Activated CD8-positive, alpha-beta memory T cell treated with anti-CD3 and anti-CD28 coated beads, Interleukin-2, amount 50 U/mL, for 24 hours (primary cell): ENCODE measurements around the gene TBP.

ENCODE experiments used
- DNase-seq: peaks from one replicate; pipeline ENCODE4 v3.0.0-alpha.2; 2020; ENCODE audit errors: extremely low read depth

Gene TBP

GRCh38 chr6:170535004-170535403 is 19.2 kb upstream of the TBP start:
- no peak for DNase-seq

- DNase-seq, result no peak
Measured at GRCh38 chr6:170536671-170537070, 17.5 kb upstream of the TBP start.

GRCh38 chr6:170537329-170537728 is 16.8 kb upstream of the TBP start:
- DNase-seq, result no peak

- DNase-seq, result no peak
Measured at GRCh38 chr6:170542031-170542719, 12.0 kb upstream of the TBP start.

- no peak for DNase-seq
Measured at GRCh38 chr6:170545405-170545804, 8.8 kb upstream of the TBP start.

- peak; percentile 78 for DNase-seq
Measured at GRCh38 chr6:170552765-170553533, 1.2 kb upstream of the TBP start, which contains the start of gene PSMB1. Gene PSMB1 (minus strand): TSS chr6:170553307. CDS start chr6:170553242, 65 bp downstream.

GRCh38 chr6:170553534-170554012 is 596 bp upstream of the TBP start:
- DNase-seq, result peak; percentile 3

GRCh38 chr6:170554796-170555137 is 598 bp downstream of the TBP start:
- no peak for DNase-seq

GRCh38 chr6:170555305-170555704 is 1.1 kb downstream of the TBP start:
- DNase-seq, result no peak

GRCh38 chr6:170561555-170561954 is 7.4 kb downstream of the TBP start:
- DNase-seq, result no peak

GRCh38 chr6:170564936-170565530 is 10.9 kb downstream of the TBP start:
- DNase-seq, result no peak

- DNase-seq, result no peak
Measured at GRCh38 chr6:170572704-170573466, 18.7 kb downstream of the TBP start.

- DNase-seq, result no peak
Measured at GRCh38 chr6:170575250-170575649, 21.1 kb downstream of the TBP start.

GRCh38 chr6:170578909-170579308 is 24.7 kb downstream of the TBP start:
- DNase-seq, result no peak

GRCh38 chr6:170583756-170584180 is 29.6 kb downstream of the TBP start:
- DNase-seq, result no peak

- peak; percentile 82 for DNase-seq
Measured at GRCh38 chr6:170584181-170584953, 30.2 kb downstream of the TBP start, which contains the start of gene PDCD2. Gene PDCD2 (minus strand): TSS chr6:170584637. CDS start chr6:170584581, 56 bp downstream.

- DNase-seq, result no peak
Measured at GRCh38 chr6:170584954-170585498, 30.9 kb downstream of the TBP start.

- DNase-seq, result no peak
Measured at GRCh38 chr6:170590725-170591124, 36.6 kb downstream of the TBP start.

GRCh38 chr6:170596426-170596825 is 42.3 kb downstream of the TBP start:
- no peak for DNase-seq

GRCh38 chr6:170597278-170597677 is 43.1 kb downstream of the TBP start:
- no peak for DNase-seq
